ENCODE results near the gene NEK6. TPM values are rescaled to one million over a fixed set of nuclear protein-coding genes. Genes with fewer than 3 reads are reported as not detected.

NEK6 gene
- total and polyA plus RNA-seq, 9 donors: 7.2 to 45.1 (median 22.8) TPM

DNA sequence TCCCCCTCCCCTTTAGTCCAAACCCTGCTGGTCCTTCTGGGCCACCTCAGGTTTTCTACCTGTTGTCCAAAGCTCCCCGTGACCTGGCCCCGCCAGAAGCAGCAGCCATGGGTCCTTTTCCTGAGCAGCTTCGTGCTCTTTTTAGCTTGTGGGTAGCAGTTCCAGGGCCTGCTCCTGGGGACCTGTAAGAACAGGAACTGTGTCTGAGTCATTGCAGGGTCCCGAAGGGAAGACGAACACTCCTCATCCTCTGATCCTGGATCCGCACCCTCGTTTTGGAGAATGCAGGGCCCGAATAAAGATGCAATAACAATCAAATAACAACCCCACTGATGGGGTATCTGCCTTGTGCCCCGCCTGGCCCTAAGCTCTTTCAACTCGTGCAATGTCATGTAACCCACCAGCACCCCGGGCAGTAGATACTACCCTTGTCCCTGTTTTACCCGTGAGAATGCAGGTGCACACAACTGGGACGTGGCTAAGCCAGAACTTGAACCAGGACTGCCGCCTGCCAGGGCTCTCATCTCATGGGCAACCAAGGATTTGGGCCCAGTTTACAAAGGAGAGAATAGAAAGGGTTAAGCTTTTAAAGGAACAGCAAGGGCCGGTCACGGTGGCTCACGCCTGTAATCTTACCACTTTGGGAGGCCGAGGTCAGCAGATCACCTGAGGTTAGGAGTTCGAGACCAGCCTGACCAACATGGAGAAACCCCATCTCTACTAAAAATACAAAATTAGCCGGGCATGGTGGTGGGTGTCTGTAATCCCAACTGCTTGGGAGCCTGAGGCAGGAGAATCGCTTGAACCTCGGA is 33.2 kb downstream of the NEK6 start:
- Histone ChIP-seq H3K27me3 (no peaks in the 10 kb centered on the region), H3K27ac (no peak overlapping the region), H3K9me3 (no peaks in the 10 kb centered on the region), H3K4me3 (no peak overlapping the region), H3K36me3 (no peaks in the 10 kb centered on the region), H3K4me1 (ENCODE audit: insufficient read depth) (peaks cover 17% of the 10 kb centered on the region)
- 88 to 90% (median 88%) methylated on average over 22 of the region's 22 CpGs for WGBS, 3 donors
- TF ChIP-seq, protein P1, sequence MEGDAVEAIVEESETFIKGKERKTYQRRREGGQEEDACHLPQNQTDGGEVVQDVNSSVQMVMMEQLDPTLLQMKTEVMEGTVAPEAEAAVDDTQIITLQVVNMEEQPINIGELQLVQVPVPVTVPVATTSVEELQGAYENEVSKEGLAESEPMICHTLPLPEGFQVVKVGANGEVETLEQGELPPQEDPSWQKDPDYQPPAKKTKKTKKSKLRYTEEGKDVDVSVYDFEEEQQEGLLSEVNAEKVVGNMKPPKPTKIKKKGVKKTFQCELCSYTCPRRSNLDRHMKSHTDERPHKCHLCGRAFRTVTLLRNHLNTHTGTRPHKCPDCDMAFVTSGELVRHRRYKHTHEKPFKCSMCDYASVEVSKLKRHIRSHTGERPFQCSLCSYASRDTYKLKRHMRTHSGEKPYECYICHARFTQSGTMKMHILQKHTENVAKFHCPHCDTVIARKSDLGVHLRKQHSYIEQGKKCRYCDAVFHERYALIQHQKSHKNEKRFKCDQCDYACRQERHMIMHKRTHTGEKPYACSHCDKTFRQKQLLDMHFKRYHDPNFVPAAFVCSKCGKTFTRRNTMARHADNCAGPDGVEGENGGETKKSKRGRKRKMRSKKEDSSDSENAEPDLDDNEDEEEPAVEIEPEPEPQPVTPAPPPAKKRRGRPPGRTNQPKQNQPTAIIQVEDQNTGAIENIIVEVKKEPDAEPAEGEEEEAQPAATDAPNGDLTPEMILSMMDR (IDR thresholded peaks at IDR 0.05): no peak
- TF ChIP-seq POLR2A (IDR thresholded peaks at IDR 0.05): no peak
- TF ChIP-seq EP300 (IDR thresholded peaks at IDR 0.05): no peak
- DNase-seq: no peak
- intact Hi-C loops (cut with DNase I): loop anchor here in 1 of 4 donors (10.0 kb wide), 1 partner anchor 156 kb away; no protein-coding TSS in a partner anchor

DNA sequence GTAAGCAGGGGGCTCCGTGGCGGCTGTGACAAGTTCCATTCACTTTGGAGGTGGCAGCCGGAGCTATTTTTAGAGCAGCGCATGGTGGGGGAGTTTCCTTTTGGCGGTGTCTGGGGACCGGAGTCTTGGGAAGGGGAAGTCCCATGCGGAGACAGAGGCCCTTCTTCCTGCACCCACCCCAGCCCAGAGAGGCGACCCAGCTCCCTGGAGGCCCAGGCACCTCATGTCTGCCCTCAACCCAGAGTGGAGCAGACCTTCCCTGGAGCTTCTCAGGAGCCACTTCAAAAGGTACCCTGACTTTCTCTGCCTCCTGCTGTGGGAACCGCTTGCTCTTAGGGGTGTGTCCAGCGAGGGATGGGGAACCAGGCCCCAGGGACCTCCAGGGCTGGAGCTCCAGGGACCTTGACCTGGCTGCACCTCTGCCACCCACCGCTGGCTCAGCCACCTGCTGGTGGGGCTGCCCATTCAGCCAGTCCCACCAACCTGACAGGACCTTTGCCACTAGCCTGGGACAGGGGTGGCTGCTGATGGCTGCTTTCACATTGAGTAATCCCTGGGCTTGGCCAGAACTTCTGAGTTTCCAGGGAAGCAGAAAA is 34.1 kb downstream of the NEK6 start:
- intact Hi-C loops (cut with DNase I): loop anchor here in 1 of 4 donors (10.0 kb wide), 1 partner anchor 157 kb away; no protein-coding TSS in a partner anchor
- Histone ChIP-seq H3K27ac (no peak overlapping the region), H3K36me3 (no peaks in the 10 kb centered on the region), H3K9me3 (no peaks in the 10 kb centered on the region), H3K4me3 (no peak overlapping the region), H3K4me1 (ENCODE audit: insufficient read depth) (peaks cover 14% of the 10 kb centered on the region), H3K27me3 (no peaks in the 10 kb centered on the region)
- no peak for DNase-seq
- TF ChIP-seq EP300 (IDR thresholded peaks at IDR 0.05) (no peak), POLR2A (IDR thresholded peaks at IDR 0.05) (no peak)
- TF ChIP-seq, protein P1 (IDR thresholded peaks at IDR 0.05): no peak
- WGBS, 3 donors: 68 to 77% (median 73%) methylated on average over 9 to 11 of the region's 11 CpGs

DNA sequence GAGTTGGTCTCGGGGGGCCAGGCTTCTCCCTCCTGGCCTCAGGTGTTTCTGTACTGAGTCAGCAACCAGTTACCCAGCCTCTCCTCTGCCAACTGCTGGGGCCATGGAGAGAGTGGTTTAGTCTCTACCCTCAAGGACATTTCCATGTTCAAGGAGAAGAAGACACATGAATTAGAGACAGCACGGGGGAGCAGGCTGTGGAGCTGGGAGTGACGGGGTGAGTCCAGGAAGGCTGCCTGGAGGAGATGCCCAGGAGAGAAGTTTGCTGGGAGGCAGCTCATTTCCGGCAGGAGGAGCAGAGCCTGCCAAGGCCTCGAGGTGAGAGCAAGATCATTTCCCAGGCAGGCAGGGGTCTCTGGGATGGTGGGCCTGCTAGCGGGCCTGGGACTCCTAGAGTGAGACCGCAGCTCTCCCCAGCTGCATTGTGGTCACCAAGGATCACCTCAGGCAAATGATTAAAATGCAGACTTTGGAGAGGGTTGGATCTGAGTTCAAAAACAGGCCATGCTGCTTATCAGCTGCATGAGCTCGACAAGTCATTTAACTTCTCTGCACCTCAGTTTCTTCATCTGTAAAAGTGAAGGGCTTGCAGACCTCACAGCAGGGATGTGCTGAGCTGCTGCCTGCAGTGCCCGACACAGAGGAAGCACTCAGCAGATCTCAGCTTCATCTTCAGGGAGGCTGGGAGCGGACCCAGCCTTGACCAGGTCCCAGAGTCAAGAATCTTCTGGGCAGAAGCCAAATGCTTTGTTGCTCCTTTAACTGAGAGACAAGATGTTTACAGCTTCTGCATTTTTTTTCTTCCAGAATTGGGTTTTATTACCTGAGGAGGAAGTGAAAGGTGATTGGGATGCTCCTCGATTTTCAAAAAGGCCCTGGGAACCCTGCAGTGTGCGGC is 35.2 kb downstream of the NEK6 start:
- 68 to 75% (median 70%) methylated on average over 12 of the region's 12 CpGs for WGBS, 3 donors
- H3K4me1 ChIP-seq (ENCODE audit: insufficient read depth): peaks cover 19% of the 10 kb centered on the region
- no peaks in the 10 kb centered on the region for H3K27me3 ChIP-seq
- no peaks in the 10 kb centered on the region for H3K9me3 ChIP-seq
- H3K27ac ChIP-seq: no peak overlapping the region
- DNase-seq: no peak
- no peak overlapping the region for H3K4me3 ChIP-seq
- H3K36me3 ChIP-seq: no peaks in the 10 kb centered on the region
- TF ChIP-seq, protein P1 (IDR thresholded peaks at IDR 0.05): no peak
- intact Hi-C loops (cut with DNase I): loop anchor here in 1 of 4 donors (10.0 kb wide), 1 partner anchor 158 kb away; no protein-coding TSS in a partner anchor
